HEK293 (cell line): ENCODE data around the gene UVSSA.

ENCODE experiments used
- CTCF ChIA-PET: fragments of 350-600 bp; formaldehyde crosslinking; extraction: SDS; loops from one replicate; lab custom pipeline; 2021; ENCODE audit warnings: antibody characterized with exemption; lab: Yijun Ruan, JAX
- POLR2A ChIA-PET: fragments of 300-600 bp; formaldehyde crosslinking; extraction: SDS; loops from one replicate; lab custom pipeline; 2020; ENCODE audit warnings: antibody characterized with exemption, inconsistent platforms; lab: Yijun Ruan, JAX
- H3K27ac ChIP-seq: fragments of 200-500 bp; sonication (Bioruptor generic); 2 replicates; pipeline ENCODE4 v1.5.1; 2014; ENCODE audit warnings: low read depth, low read length, control low read depth, inconsistent platforms; ENCODE audit errors: extremely low read depth
- H3K36me3 ChIP-seq, 2 experiments: fragments of 200-500 bp in 1 of 2; sonication (Bioruptor generic) in 1 of 2; 1 replicate in 1 of 2; 2 replicates in 1 of 2; pipeline ENCODE4 v1.5.1; 2014 to 2017; ENCODE audit warnings: inconsistent platforms in 2 of 2, low read length in 2 of 2; ENCODE audit not compliant: control insufficient read depth in 2 of 2, insufficient read depth in 1 of 2
- H3K4me1 ChIP-seq: fragments of 200-500 bp; sonication (Bioruptor generic); 2 replicates; pipeline ENCODE4 v1.5.1; 2014; ENCODE audit warnings: mild to moderate bottlenecking, low read length, inconsistent platforms; ENCODE audit not compliant: control insufficient read depth, insufficient read depth
- H3K4me3 ChIP-seq: 2 replicates; pipeline ENCODE4 v1.5.1; 2011; ENCODE audit warnings: low read depth, mild to moderate bottlenecking, control low read depth, low read length, moderate library complexity
- H3K9me3 ChIP-seq: fragments of 200-500 bp; sonication (Bioruptor generic); 2 replicates; pipeline ENCODE4 v1.5.1; 2014; ENCODE audit warnings: low read depth, low read length, inconsistent platforms; ENCODE audit not compliant: control insufficient read depth, insufficient read depth
- BCL11B ChIP-seq: fragments of 450-650 bp; formaldehyde crosslinking; IDR thresholded peaks from 2 replicates; pipeline ENCODE4 v1.5.1; 2016; ENCODE audit warnings: low read depth, missing biosample characterization, missing genetic modification characterization
- GFI1B ChIP-seq: fragments of 450-650 bp; formaldehyde crosslinking; IDR thresholded peaks from 2 replicates; pipeline ENCODE4 v1.5.1; 2016; ENCODE audit warnings: missing biosample characterization, missing genetic modification characterization
- GLIS1 ChIP-seq: fragments of 450-650 bp; formaldehyde crosslinking; IDR thresholded peaks from 2 replicates; pipeline ENCODE4 v1.5.1; 2016; ENCODE audit warnings: missing biosample characterization, missing genetic modification characterization
- GLIS2 ChIP-seq: fragments of 450-650 bp; formaldehyde crosslinking; IDR thresholded peaks from 2 replicates; pipeline ENCODE4 v1.5.1; 2016; ENCODE audit warnings: missing biosample characterization, missing genetic modification characterization
- MYNN ChIP-seq: fragments of 450-650 bp; formaldehyde crosslinking; IDR thresholded peaks from 2 replicates; pipeline ENCODE4 v1.5.1; 2016; ENCODE audit warnings: missing biosample characterization, missing genetic modification characterization, borderline replicate concordance
- ZBTB1 ChIP-seq: fragments of 450-650 bp; formaldehyde crosslinking; IDR thresholded peaks from 2 replicates; pipeline ENCODE4 v1.5.1; 2016; ENCODE audit warnings: missing biosample characterization, missing genetic modification characterization
- ZNF155 ChIP-seq: fragments of 450-650 bp; formaldehyde crosslinking; IDR thresholded peaks from 2 replicates; pipeline ENCODE4 v1.5.1; 2016; ENCODE audit warnings: missing biosample characterization, missing genetic modification characterization
- ZNF214 ChIP-seq: fragments of 450-650 bp; formaldehyde crosslinking; IDR thresholded peaks from 2 replicates; pipeline ENCODE4 v1.5.1; 2017; ENCODE audit warnings: missing biosample characterization, mild to moderate bottlenecking, missing genetic modification characterization, borderline replicate concordance
- ZNF510 ChIP-seq: fragments of 450-650 bp; formaldehyde crosslinking; IDR thresholded peaks from 2 replicates; pipeline ENCODE4 v1.5.1; 2018; ENCODE audit warnings: mild to moderate bottlenecking, missing genetic modification characterization, missing biosample characterization; ENCODE audit not compliant: insufficient replicate concordance
- ZNF654 ChIP-seq: fragments of 450-650 bp; formaldehyde crosslinking; IDR thresholded peaks from 2 replicates; pipeline ENCODE4 v1.5.1; 2016; ENCODE audit warnings: low read depth, missing biosample characterization, missing genetic modification characterization
- TF ChIP-seq, protein P1 (sequence below): fragments of 450-650 bp; formaldehyde crosslinking; IDR thresholded peaks from 2 replicates; pipeline ENCODE4; 2016; ENCODE audit warnings: missing biosample characterization, missing genetic modification characterization
- TF ChIP-seq, protein P2 (sequence below): fragments of 450-650 bp; formaldehyde crosslinking; IDR thresholded peaks from 2 replicates; pipeline ENCODE4 v1.5.1; 2016; ENCODE audit warnings: missing biosample characterization, missing genetic modification characterization
- TF ChIP-seq, protein P3 (sequence below): fragments of 450-650 bp; formaldehyde crosslinking; IDR thresholded peaks from 2 replicates; pipeline ENCODE4 v1.5.1; 2016; ENCODE audit warnings: missing biosample characterization, missing genetic modification characterization

The UVSSA gene

GRCh38 chr4:1355378-1355777 lies 8.4 kb downstream of the UVSSA start (continued):
- TF ChIP-seq ZNF214 (no peak), ZNF510 (no peak), GLIS1 (tag by site-specific recombination) (no peak), BCL11B (tag by site-specific recombination) (no peak)
- TF ChIP-seq, protein P1, sequence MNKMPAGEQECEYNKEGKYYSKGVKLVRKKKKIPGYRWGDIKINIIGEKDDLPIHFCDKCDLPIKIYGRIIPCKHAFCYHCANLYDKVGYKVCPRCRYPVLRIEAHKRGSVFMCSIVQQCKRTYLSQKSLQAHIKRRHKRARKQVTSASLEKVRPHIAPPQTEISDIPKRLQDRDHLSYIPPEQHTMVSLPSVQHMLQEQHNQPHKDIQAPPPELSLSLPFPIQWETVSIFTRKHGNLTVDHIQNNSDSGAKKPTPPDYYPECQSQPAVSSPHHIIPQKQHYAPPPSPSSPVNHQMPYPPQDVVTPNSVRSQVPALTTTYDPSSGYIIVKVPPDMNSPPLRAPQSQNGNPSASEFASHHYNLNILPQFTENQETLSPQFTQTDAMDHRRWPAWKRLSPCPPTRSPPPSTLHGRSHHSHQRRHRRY (tag by site-specific recombination): no peak

- POLR2A ChIA-PET: interaction anchor here (1.1 kb wide), 1 partner anchor 10 kb away, joined by 4 read pairs; the partner anchor contains the start of gene UVSSA
- CTCF ChIA-PET: interaction anchor here (0.6 to 2.7 kb wide), 15 partner anchors 8 to 363 kb away, joined by 3 to 14 read pairs (median 4); no protein-coding TSS in a partner anchor
- no peaks in the 10 kb centered on the region for H3K4me1 ChIP-seq
Measured at GRCh38 chr4:1356181-1356998, 9.4 kb downstream of the UVSSA start.

DNA sequence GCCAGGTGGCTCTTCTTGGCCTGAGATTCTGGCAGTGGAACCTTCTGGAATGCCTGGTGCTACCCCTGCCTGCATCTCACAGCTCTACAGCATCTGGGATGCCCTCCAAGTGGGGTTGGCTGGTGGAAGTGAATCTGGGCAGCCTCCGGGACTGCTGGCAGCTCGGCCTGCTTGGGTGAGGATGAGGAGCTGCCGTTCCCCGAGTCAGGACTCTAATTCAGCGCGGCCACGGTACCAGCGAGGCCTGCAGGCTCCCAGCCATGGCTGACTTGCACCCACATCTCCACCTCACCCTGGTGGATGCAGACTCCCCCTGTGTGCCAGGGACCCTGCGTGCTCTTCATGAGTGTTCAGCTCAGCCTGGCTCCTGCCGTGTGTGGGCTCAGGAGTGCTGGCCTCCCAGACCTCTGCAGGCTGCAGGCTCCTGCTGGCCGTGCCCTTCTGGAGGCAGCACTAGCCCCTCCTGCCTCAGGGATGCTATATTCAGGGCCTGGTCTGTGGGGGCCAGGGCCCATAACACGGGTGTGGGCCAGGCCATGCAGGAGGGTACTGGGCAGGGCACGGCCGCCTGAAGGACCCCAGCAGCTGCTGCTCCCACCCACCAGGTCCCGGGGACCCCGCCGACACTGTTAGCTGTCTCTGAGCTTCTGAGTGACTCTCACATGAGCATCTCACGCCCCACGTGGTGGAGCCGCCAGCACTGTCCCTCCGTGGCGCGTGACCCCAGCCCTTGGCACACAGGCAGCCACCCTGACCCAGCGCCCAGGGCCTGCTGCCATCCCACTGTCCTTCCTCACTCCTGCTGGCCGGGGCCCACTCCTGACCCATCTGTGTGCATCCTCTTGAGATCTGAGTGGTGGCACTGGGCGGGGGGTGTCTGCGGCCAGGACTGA lies 10.6 kb downstream of the UVSSA start:
- H3K4me1 ChIP-seq: no peaks in the 10 kb centered on the region
- ChIA-PET CTCF (no interaction called here), POLR2A (no interaction called here)
- no peak overlapping the region for H3K4me3 ChIP-seq
- no peak for TF ChIP-seq ZNF155
- TF ChIP-seq, protein P2, sequence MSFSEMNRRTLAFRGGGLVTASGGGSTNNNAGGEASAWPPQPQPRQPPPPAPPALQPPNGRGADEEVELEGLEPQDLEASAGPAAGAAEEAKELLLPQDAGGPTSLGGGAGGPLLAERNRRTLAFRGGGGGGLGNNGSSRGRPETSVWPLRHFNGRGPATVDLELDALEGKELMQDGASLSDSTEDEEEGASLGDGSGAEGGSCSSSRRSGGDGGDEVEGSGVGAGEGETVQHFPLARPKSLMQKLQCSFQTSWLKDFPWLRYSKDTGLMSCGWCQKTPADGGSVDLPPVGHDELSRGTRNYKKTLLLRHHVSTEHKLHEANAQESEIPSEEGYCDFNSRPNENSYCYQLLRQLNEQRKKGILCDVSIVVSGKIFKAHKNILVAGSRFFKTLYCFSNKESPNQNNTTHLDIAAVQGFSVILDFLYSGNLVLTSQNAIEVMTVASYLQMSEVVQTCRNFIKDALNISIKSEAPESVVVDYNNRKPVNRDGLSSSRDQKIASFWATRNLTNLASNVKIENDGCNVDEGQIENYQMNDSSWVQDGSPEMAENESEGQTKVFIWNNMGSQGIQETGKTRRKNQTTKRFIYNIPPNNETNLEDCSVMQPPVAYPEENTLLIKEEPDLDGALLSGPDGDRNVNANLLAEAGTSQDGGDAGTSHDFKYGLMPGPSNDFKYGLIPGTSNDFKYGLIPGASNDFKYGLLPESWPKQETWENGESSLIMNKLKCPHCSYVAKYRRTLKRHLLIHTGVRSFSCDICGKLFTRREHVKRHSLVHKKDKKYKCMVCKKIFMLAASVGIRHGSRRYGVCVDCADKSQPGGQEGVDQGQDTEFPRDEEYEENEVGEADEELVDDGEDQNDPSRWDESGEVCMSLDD (tag by site-specific recombination): no peak
- no peak for TF ChIP-seq MYNN (tag by site-specific recombination)
- no peak for TF ChIP-seq GLIS2
- TF ChIP-seq ZBTB1 (tag by site-specific recombination): no peak
- no peaks in the 10 kb centered on the region for H3K9me3 ChIP-seq
- no peak overlapping the region for H3K27ac ChIP-seq
- peaks cover 0 to 76% of the 10 kb centered on the region in 2 experiments; a peak in 1 of 3 replicates for H3K36me3 ChIP-seq

More at GRCh38 chr4:1356181-1356998, 9.4 kb downstream of the UVSSA start:
- H3K36me3 ChIP-seq: peaks cover 0 to 81% of the 10 kb centered on the region in 2 experiments; a peak in 1 of 3 replicates
- H3K27ac ChIP-seq: no peak overlapping the region
- H3K9me3 ChIP-seq: no peaks in the 10 kb centered on the region
- H3K4me3 ChIP-seq: no peak overlapping the region
- TF ChIP-seq ZNF654 (tag by site-specific recombination) (peak; percentile 50), GFI1B (tag by site-specific recombination) (no peak)
- TF ChIP-seq, protein P3, sequence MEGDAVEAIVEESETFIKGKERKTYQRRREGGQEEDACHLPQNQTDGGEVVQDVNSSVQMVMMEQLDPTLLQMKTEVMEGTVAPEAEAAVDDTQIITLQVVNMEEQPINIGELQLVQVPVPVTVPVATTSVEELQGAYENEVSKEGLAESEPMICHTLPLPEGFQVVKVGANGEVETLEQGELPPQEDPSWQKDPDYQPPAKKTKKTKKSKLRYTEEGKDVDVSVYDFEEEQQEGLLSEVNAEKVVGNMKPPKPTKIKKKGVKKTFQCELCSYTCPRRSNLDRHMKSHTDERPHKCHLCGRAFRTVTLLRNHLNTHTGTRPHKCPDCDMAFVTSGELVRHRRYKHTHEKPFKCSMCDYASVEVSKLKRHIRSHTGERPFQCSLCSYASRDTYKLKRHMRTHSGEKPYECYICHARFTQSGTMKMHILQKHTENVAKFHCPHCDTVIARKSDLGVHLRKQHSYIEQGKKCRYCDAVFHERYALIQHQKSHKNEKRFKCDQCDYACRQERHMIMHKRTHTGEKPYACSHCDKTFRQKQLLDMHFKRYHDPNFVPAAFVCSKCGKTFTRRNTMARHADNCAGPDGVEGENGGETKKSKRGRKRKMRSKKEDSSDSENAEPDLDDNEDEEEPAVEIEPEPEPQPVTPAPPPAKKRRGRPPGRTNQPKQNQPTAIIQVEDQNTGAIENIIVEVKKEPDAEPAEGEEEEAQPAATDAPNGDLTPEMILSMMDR (tag by site-specific recombination): 0 out of 2 replicates have a peak, but pooled peaks have one; percentile 21
